GM12872 (cell line): ENCODE results near the gene EMC10.

Experiments
- CTCF ChIP-seq: IDR thresholded peaks from 3 replicates; pipeline ENCODE4 v1.5.1; 2011; ENCODE audit warnings: low read depth, mild to moderate bottlenecking, low read length, moderate library complexity; ENCODE audit not compliant: insufficient read depth

The EMC10 gene

GRCh38 chr19:50522881-50523280 lies 46.6 kb downstream of the EMC10 start:
- no peak for TF ChIP-seq CTCF

GRCh38 chr19:50531171-50531612 lies 54.9 kb downstream of the EMC10 start:
- no peak for TF ChIP-seq CTCF

- TF ChIP-seq CTCF, result no peak
Observed at GRCh38 chr19:50532952-50533351, 56.6 kb downstream of the EMC10 start.

GRCh38 chr19:50534478-50534877 lies 58.2 kb downstream of the EMC10 start:
- TF ChIP-seq CTCF, result no peak

GRCh38 chr19:50535672-50536187 lies 59.4 kb downstream of the EMC10 start:
- TF ChIP-seq CTCF, result no peak

GRCh38 chr19:50536662-50537305 lies 60.5 kb downstream of the EMC10 start:
- peak; percentile 29; the same call in 2 of the 3 replicates for TF ChIP-seq CTCF

- no peak for TF ChIP-seq CTCF
Observed at GRCh38 chr19:50537306-50537685, 61.0 kb downstream of the EMC10 start.

GRCh38 chr19:50537769-50538230 lies 61.5 kb downstream of the EMC10 start:
- TF ChIP-seq CTCF, result peak; percentile 91
